HepG2 (cell line): ENCODE data around the gene ATOH8. TPM values are rescaled to one million over a fixed set of nuclear protein-coding genes. Genes with fewer than 3 reads are reported as not detected.

Source experiments
- ATAC-seq: fragments of 200-7000 bp; cut with Tn5 transposase; 3 replicates; pipeline ENCODE4 v1.9.1; 2020; ENCODE audit warnings: mild to moderate bottlenecking, moderate library complexity
- BruUV-seq: library from RNA; stranded (reverse); fragments of 400-500 nt; replicated peaks from 2 replicates; lab custom pipeline; 2021; lab: Mats Ljungman, UMichigan
- CTCF ChIA-PET: fragments of 300-600 bp; formaldehyde crosslinking; extraction: SDS; loops from one replicate; lab custom pipeline; 2021; ENCODE audit warnings: low total read pairs, inconsistent platforms, low intra/inter-chr PET ratio; lab: Yijun Ruan, JAX
- POLR2A ChIA-PET: fragments of 350-600 bp; sonication (Branson Sonifier 250); formaldehyde crosslinking; loops from one replicate; lab custom pipeline; 2020; ENCODE audit warnings: antibody characterized with exemption, inconsistent platforms; lab: Yijun Ruan, JAX
- DNase-seq: peaks from one replicate; pipeline ENCODE4 v3.0.0-alpha.2; 2015; ENCODE audit warnings: low spot score
- FAIRE-seq: peaks from 3 replicates; lab custom pipeline; 2011; peaks lifted over from hg19 to GRCh38; lab: Jason Lieb, UNC
- H2AFZ ChIP-seq: one replicate; pipeline ENCODE4 v1.6.1; 2011; ENCODE audit warnings: low read length, inconsistent platforms
- H3K27ac ChIP-seq: fragments of 300-600 bp; 3 replicates; pipeline ENCODE4 v1.8.0; 2011; ENCODE audit warnings: mixed run types, mild to moderate bottlenecking, mixed read lengths, low read length, inconsistent platforms; ENCODE audit not compliant: insufficient read depth; ENCODE audit errors: extremely low read length
- H3K27me3 ChIP-seq, 2 experiments: fragments of 200-600 bp in 1 of 2; 2 replicates in 1 of 2; 3 replicates in 1 of 2; pipeline versions ENCODE4 v1.6.0 to v1.8.0; 2011; ENCODE audit warnings: low read length in 2 of 2, mild to moderate bottlenecking in 2 of 2, moderate library complexity in 2 of 2, inconsistent platforms in 1 of 2; ENCODE audit not compliant: insufficient read depth in 2 of 2, control insufficient read depth in 1 of 2
- H3K36me3 ChIP-seq, 2 experiments: fragments of 200-600 bp in 1 of 2; replicated peaks in 1 of 2; 2 replicates in 1 of 2; 3 replicates in 1 of 2; pipeline versions ENCODE4 v1.5.1 to v1.8.0; 2011; ENCODE audit warnings: low read length in 2 of 2, inconsistent platforms in 1 of 2; ENCODE audit not compliant: insufficient read depth in 2 of 2, control insufficient read depth in 1 of 2
- H3K4me1 ChIP-seq: 2 replicates; pipeline ENCODE4 v1.5.1; 2012; ENCODE audit warnings: low read length, inconsistent platforms; ENCODE audit not compliant: insufficient read depth
- H3K4me2 ChIP-seq: 2 replicates; pipeline ENCODE4 v1.6.0; 2011; ENCODE audit warnings: low read depth, low read length, inconsistent platforms
- H3K4me3 ChIP-seq, 3 experiments: fragments of 200-600 bp in 1 of 3; sonication (generic), shearing (Covaris generic) in 1 of 3; replicated peaks in 1 of 3; 2 replicates each; pipeline ENCODE4 v1.5.1; 2011 to 2016; ENCODE audit warnings: low read length in 3 of 3, inconsistent platforms in 2 of 3, low read depth in 2 of 3, mild to moderate bottlenecking in 2 of 3, control low read depth in 1 of 3, mixed read lengths in 1 of 3; ENCODE audit not compliant: insufficient read depth in 1 of 3
- H3K79me2 ChIP-seq: one replicate; pipeline ENCODE4 v1.6.1; 2011; ENCODE audit warnings: low read length, inconsistent platforms; ENCODE audit not compliant: insufficient read depth
- H3K9ac ChIP-seq: 2 replicates; pipeline ENCODE4 v1.6.0; 2011; ENCODE audit warnings: mild to moderate bottlenecking, low read depth, low read length, inconsistent platforms; ENCODE audit not compliant: insufficient read depth
- H3K9me3 ChIP-seq: 2 replicates; pipeline ENCODE4 v1.5.1; 2012; ENCODE audit warnings: mild to moderate bottlenecking, low read length
- H4K20me1 ChIP-seq: 2 replicates; pipeline ENCODE4 v1.6.0; 2011; ENCODE audit warnings: inconsistent platforms, mild to moderate bottlenecking, low read length, moderate library complexity; ENCODE audit not compliant: insufficient read depth
- AHR ChIP-seq: IDR thresholded peaks from 2 replicates; pipeline ENCODE4 v1.6.1; 2018; ENCODE audit warnings: missing genetic modification reagents, missing compliant biosample characterization
- SIN3A ChIP-seq: IDR thresholded peaks from 2 replicates; pipeline ENCODE4 v1.6.1; 2011; ENCODE audit warnings: low read depth, mild to moderate bottlenecking, control low read depth, low read length, borderline replicate concordance
- ZNF30 ChIP-seq: sonication (generic); formaldehyde crosslinking; IDR thresholded peaks from 2 replicates; pipeline ENCODE4 v1.5.0; 2020; ENCODE audit warnings: mild to moderate bottlenecking, missing genetic modification reagents
- ZNF768 ChIP-seq: sonication (generic); formaldehyde crosslinking; IDR thresholded peaks from 2 replicates; pipeline ENCODE4 v1.4.0; 2020; ENCODE audit warnings: missing genetic modification reagents
- WGBS: methylation state at CpG from one replicate; pipeline ENCODE4 v1.1.6; 2017; ENCODE audit warnings: low lambda C conversion rate; 5-methylcytosine and 5-hydroxymethylcytosine counted together
- in situ Hi-C: cut with HindIII; loops from 2 replicates; pipeline ENCODE4 v1.10.0; 2017; ENCODE audit warnings: low pct_unique_long_range_greater_than_20kb; ENCODE audit not compliant: extremely low pct_ligation_motif_present
- intact Hi-C: fragments of 100-400 bp; cut with micrococcal nuclease; formaldehyde crosslinking; loops from one replicate; pipeline ENCODE4 v1.10.0; 2022; ENCODE audit not compliant: unreplicated experiment
- polyA plus RNA-seq, 8 experiments: library from polyadenylated mRNA; depleted of rRNA in 3 of 8; stranded (reverse) in 7 of 8; unstranded in 1 of 8; fragments of >200 nt; fragmentation: Illumina TruSeq in 4 of 8; extraction: Trizol in 4 of 8; gene quantifications; 2 replicates each; pipeline versions ENCODE4 v1.2.1 to v1.2.3, GENCODE V29; 2011 to 2016; ENCODE audit warnings: low read depth in 4 of 8, missing spikeins in 1 of 8, mixed read lengths in 1 of 8; ENCODE audit not compliant: insufficient read depth in 1 of 8
- total RNA-seq, 5 experiments: library from RNA; depleted of rRNA; stranded (reverse); fragments of >200 nt; fragmentation: Illumina TruSeq; extraction: Trizol; gene quantifications; 2 replicates each; pipeline ENCODE4 v1.2.3, GENCODE V29; 2016; ENCODE audit warnings: low read depth in 1 of 5

Gene ATOH8
- total and polyA plus RNA-seq, 2 of the 13 experiments (the other 11 are each of a cell fraction or from before 2014, with no cell fraction given), result 0.13 to 0.61 TPM

DNA sequence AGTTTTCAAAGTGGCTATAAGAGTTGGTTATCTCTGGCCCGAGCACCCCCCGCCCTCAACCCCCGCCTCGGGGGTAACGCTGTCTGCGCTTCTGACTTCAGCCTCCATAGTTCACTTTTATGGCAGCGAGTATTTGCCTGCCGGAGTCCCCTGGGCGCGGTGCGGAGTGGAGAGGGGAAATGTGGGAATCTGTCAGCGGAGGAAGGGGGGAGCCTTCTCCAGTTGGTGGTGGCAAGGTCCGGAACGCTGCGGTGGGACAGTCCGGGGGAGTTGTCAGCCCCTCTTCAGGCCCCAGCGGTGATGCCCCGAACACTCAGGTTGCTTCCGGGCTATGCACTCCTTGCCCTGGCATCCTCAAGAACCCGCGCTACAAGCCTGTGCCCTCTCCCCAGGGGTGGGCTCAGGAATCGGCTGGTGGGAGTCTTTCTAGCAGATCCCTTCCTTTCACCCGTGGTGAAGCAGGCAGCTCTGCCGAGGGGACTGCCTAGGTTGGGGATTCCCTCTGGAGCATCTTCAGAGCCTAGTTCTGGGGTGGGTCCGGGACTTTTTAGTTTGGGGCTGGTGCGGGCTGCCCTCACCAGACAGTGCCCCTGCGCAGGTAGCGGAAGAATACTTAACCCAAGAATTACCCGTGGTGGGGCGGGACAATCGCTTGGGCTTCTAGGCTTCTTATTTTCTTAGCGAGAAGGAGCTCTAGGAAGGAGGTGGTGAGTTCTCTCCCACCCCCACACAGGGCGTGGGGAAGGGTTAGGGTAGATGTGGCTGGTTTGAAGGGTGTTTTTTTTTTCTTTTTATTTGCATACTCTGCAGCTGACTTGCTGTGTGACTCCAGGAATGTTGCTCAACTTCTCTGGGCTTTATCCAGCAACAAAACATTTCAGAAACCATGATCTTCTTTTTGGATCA lies 1.6 kb downstream of the ATOH8 start:
- peak overlapping the region; percentile 82 for H3K4me2 ChIP-seq
- no peaks in the 10 kb centered on the region for H3K36me3 ChIP-seq
- H3K27ac ChIP-seq, result no peak overlapping the region
- DNase-seq (no peak), FAIRE-seq (no peak), ATAC-seq (no peak)
- peaks cover 61% of the 10 kb centered on the region for H3K4me1 ChIP-seq
- H3K27me3 ChIP-seq, result peaks cover 10 to 51% of the 10 kb centered on the region in 2 experiments; a peak in 4 of 5 replicates
- 6% methylated on average over 20 of the region's 33 CpGs for WGBS
- intact Hi-C loops (no loop called here), in situ Hi-C loops (no loop called here)
- H3K4me3 ChIP-seq, result peak overlapping the region; percentile 58 to 67 (median 58); a peak in 4 of 6 replicates
- no peak overlapping the region for H2AFZ ChIP-seq
- TF ChIP-seq ZNF768 (CRISPR knock-in tag) (peak; percentile 62; the same call in 1 of the 2 replicates), ZNF30 (CRISPR knock-in tag) (no peak)
- H3K9me3 ChIP-seq, result no peaks in the 10 kb centered on the region
- POLR2A ChIA-PET, result no interaction called here
- no peaks in the 10 kb centered on the region for H4K20me1 ChIP-seq
- CTCF ChIA-PET, result interaction anchor here (1.1 kb wide), 1 partner anchor 59 kb away, joined by 3 read pairs; no protein-coding TSS in a partner anchor
- H3K9ac ChIP-seq, result no peak overlapping the region
- no TSS peak for BruUV-seq
- no peaks in the 10 kb centered on the region for H3K79me2 ChIP-seq

- ChIA-PET CTCF (no interaction called here), POLR2A (no interaction called here)
- Histone ChIP-seq H3K4me3 (no peak overlapping the region), H3K9me3 (no peaks in the 10 kb centered on the region), H4K20me1 (no peaks in the 10 kb centered on the region), H3K79me2 (no peaks in the 10 kb centered on the region), H2AFZ (no peak overlapping the region), H3K36me3 (no peaks in the 10 kb centered on the region), H3K9ac (no peak overlapping the region), H3K27ac (no peak overlapping the region), H3K27me3 (peaks cover 10 to 48% of the 10 kb centered on the region in 2 experiments; a peak in 4 of 5 replicates), H3K4me2 (no peak overlapping the region), H3K4me1 (peaks cover 69% of the 10 kb centered on the region)
- intact Hi-C loops, result no loop called here
- no peak for DNase-seq
- no peak for FAIRE-seq
- ATAC-seq, result no peak
- TF ChIP-seq AHR (CRISPR knock-in tag), result 0 out of 2 replicates have a peak, but pooled peaks have one; percentile 5
- no peak for TF ChIP-seq SIN3A
- in situ Hi-C loops, result no loop called here
- WGBS, result no CpG with 5 or more reads among the region's 6 CpGs
- no TSS peak for BruUV-seq
Measured at GRCh38 chr2:85756195-85756594, 2.4 kb downstream of the ATOH8 start.
